Measurements from ENCODE around the gene CTDSPL2. TPM values are rescaled to one million over a fixed set of nuclear protein-coding genes. Genes with fewer than 3 reads are reported as not detected.

Gene CTDSPL2
- total and polyA plus RNA-seq, 2 of the 8 experiments (the other 6 are each of a cell fraction or from before 2014, with no cell fraction given), result 25.2 to 64.7 TPM

DNA sequence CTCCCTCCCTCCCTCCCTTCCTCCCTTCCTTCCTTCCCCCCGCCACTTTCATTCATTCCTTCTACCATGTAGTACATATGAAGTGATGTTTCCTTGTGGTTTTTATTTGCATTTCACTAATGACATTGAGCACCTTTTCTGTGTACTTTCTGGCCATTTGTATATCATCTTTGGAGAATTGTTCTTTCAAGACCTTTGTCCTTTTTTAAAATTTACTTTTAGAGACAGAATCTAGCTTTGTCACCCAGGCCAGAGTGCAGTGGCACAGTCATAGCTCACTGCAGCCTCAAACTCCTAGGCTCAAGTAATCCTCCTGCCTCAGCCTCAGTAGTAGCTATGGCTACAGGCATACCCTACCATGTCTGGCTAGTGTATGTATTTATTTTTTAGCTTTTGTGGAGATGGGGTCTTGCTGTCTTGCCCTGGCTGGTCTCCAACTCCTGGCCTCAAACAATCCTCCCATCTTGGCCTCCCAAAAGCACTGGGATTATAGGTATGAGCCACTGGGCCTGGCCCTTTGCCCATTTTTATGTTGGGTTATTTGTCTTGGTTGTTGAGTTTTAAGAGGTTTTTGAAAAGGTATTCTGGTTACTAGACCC, 42.0 kb upstream of the CTDSPL2 start:
- CTCF ChIA-PET (ENCODE audit: partially characterized antibody), result no interaction called here
- TF ChIP-seq CTBP2 (IDR thresholded peaks at IDR 0.05; ENCODE audit: borderline replicate concordance, insufficient read depth, insufficient read length, low read length), result no peak
- TF ChIP-seq TBP (IDR thresholded peaks at IDR 0.05; ENCODE audit: low read depth, low read length), result no peak
- TF ChIP-seq POU5F1 (IDR thresholded peaks at IDR 0.05; ENCODE audit: low read depth, low read length), result no peak
- no peak for TF ChIP-seq HDAC2 (IDR thresholded peaks at IDR 0.05; ENCODE audit: borderline replicate concordance in 1 of 2, low read depth in 2 of 2, low read length in 2 of 2)
- no peak for TF ChIP-seq KDM1A (IDR thresholded peaks at IDR 0.05; ENCODE audit: borderline replicate concordance, low read length)
- no peak for TF ChIP-seq PHF8 (conservative IDR thresholded peaks at IDR 0.05; ENCODE audit: low read depth, low read length)
- no peak for TF ChIP-seq NANOG (IDR thresholded peaks at IDR 0.05; ENCODE audit: insufficient read depth, low read depth, low read length, poor library complexity, severe bottlenecking)
- TF ChIP-seq SP2 (IDR thresholded peaks at IDR 0.05; ENCODE audit: low read length), result no peak
- TF ChIP-seq EGR1 (IDR thresholded peaks at IDR 0.05; ENCODE audit: borderline replicate concordance, low read depth, low read length), result no peak
- TF ChIP-seq TAF7 (optimal IDR thresholded peaks at IDR 0.05; ENCODE audit: borderline replicate concordance, low read depth, low read length), result no peak
- TF ChIP-seq CHD1 (IDR thresholded peaks at IDR 0.05; ENCODE audit: low read depth, low read length), result no peak
- TF ChIP-seq YY1 (IDR thresholded peaks at IDR 0.05; ENCODE audit: low read depth, low read length), result no peak
- no peak for TF ChIP-seq ZNF274 (IDR thresholded peaks at IDR 0.05; ENCODE audit: borderline replicate concordance, extremely low read depth, low read length)
- no peak for TF ChIP-seq MAFK (IDR thresholded peaks at IDR 0.05; ENCODE audit: low read depth, low read length)

More for the DNA sequence above, 42.0 kb upstream of the CTDSPL2 start:
- Histone ChIP-seq H3K23me2 (ENCODE audit: low read depth, low read length) (no peaks in the 10 kb centered on the region), H2BK20ac (ENCODE audit: low read length) (no peak overlapping the region), H3K56ac (replicated peaks; ENCODE audit: insufficient read length, low read depth, low read length) (no peak overlapping the region), H3K4me3 (ENCODE audit: extremely low read depth in 1 of 4, insufficient read depth in 2 of 4, low read depth in 3 of 4, low read length in 4 of 4) (no peak overlapping the region), H4K20me1 (replicated peaks in 1 of 2; ENCODE audit: control insufficient read depth in 1 of 2, insufficient read depth in 2 of 2, low read length in 2 of 2) (no peaks in the 10 kb centered on the region), H2AK5ac (ENCODE audit: low read depth, low read length) (no peak overlapping the region), H3K9me3 (ENCODE audit: insufficient read depth in 2 of 2, low read depth in 1 of 2, low read length in 1 of 2) (no peaks in the 10 kb centered on the region), H3K4me1 (replicated peaks in 1 of 4; ENCODE audit: control insufficient read depth in 3 of 4, insufficient read depth in 4 of 4, low read length in 3 of 4) (no peaks in the 10 kb centered on the region), H4K8ac (ENCODE audit: extremely low read depth, insufficient read depth, low read length) (no peak overlapping the region), H2BK120ac (replicated peaks; ENCODE audit: low read depth, low read length) (no peak overlapping the region), H3K27ac (ENCODE audit: low read depth, low read length) (no peak overlapping the region), H3K79me1 (ENCODE audit: low read depth, low read length) (no peaks in the 10 kb centered on the region), H2BK15ac (ENCODE audit: low read length) (no peak overlapping the region), H3K79me2 (ENCODE audit: control insufficient read depth in 1 of 2, insufficient read depth in 2 of 2, low read length in 2 of 2) (no peaks in the 10 kb centered on the region), H2BK5ac (ENCODE audit: low read depth, low read length) (no peak overlapping the region), H2BK12ac (ENCODE audit: low read depth, low read length) (no peak overlapping the region), H3K9ac (replicated peaks in 1 of 4; ENCODE audit: extremely low read depth in 1 of 4, low read depth in 3 of 4, low read length in 3 of 4) (no peak overlapping the region), H3K18ac (ENCODE audit: extremely low read depth, low read length) (no peak overlapping the region), H4K5ac (ENCODE audit: insufficient read length, low read depth, low read length) (no peak overlapping the region), H3K4ac (replicated peaks; ENCODE audit: insufficient read length, low read depth, low read length) (no peak overlapping the region), H4K91ac (replicated peaks; ENCODE audit: insufficient read length, low read length) (no peak overlapping the region), H3K36me3 (ENCODE audit: control insufficient read depth in 2 of 4, insufficient read depth in 4 of 4, low read length in 3 of 4) (no peaks in the 10 kb centered on the region; a peak in 1 of 8 replicates), H3K14ac (ENCODE audit: insufficient read length) (no peak overlapping the region), H3K4me2 (ENCODE audit: insufficient read depth in 1 of 2, low read depth in 2 of 2, low read length in 2 of 2) (no peak overlapping the region), H2AFZ (ENCODE audit: low read length) (no peak overlapping the region), H3K27me3 (replicated peaks in 1 of 4; ENCODE audit: control insufficient read depth in 3 of 4, extremely low read depth in 1 of 4, insufficient read depth in 3 of 4, low read length in 3 of 4) (no peaks in the 10 kb centered on the region), H3K23ac (ENCODE audit: insufficient read length) (no peak overlapping the region)
- no peak for FAIRE-seq
- POLR2A ChIA-PET (ENCODE audit: partially characterized antibody), result no interaction called here
- 100% methylated on average over 1 of the region's 1 CpG; no CpG with 5 or more reads in 1 of the 2 experiments for WGBS, 2 experiments (ENCODE audit: extremely low coverage in 1 of 2, insufficient coverage in 1 of 2, insufficient read length in 1 of 2, insufficient replicate concordance in 2 of 2, low coverage in 1 of 2, low lambda C conversion rate in 2 of 2, missing lambda C conversion rate in 1 of 2)
- DNase-seq (ENCODE audit: low read depth in 1 of 2, low spot score in 2 of 2), result no peak
